ENCODE data around the gene EGFL7.
A peak's percentile ranks its signal among the peaks of the same experiment; 100 is the strongest.

Gene EGFL7

GRCh38 chr9:136643596-136644342, 18.9 kb upstream of the EGFL7 start:
- H3K27me3 ChIP-seq (replicated peaks; ENCODE audit: control insufficient read depth, insufficient read depth, low read length): no peaks in the 10 kb centered on the region; the same call in 1 of the 2 replicates
- H3K36me3 ChIP-seq (ENCODE audit: control insufficient read depth, insufficient read depth, low read length): no peaks in the 10 kb centered on the region
- TF ChIP-seq CTCF (IDR thresholded peaks at IDR 0.05; ENCODE audit: insufficient read depth, low read length, poor library complexity, severe bottlenecking): no peak
- H3K4me3 ChIP-seq (replicated peaks; ENCODE audit: low read depth, low read length): no peak overlapping the region
- DNase-seq (ENCODE audit: extremely low read depth, insufficient read length): no peak

GRCh38 chr9:136644343-136644592, 18.4 kb upstream of the EGFL7 start:
- Histone ChIP-seq H3K4me3 (replicated peaks; ENCODE audit: low read depth, low read length) (no peak overlapping the region), H3K27me3 (replicated peaks; ENCODE audit: control insufficient read depth, insufficient read depth, low read length) (no peaks in the 10 kb centered on the region; the same call in 1 of the 2 replicates), H3K36me3 (ENCODE audit: control insufficient read depth, insufficient read depth, low read length) (no peaks in the 10 kb centered on the region)
- DNase-seq (ENCODE audit: extremely low read depth, insufficient read length): no peak
- no peak for TF ChIP-seq CTCF (IDR thresholded peaks at IDR 0.05; ENCODE audit: insufficient read depth, low read length, poor library complexity, severe bottlenecking)

- H3K4me3 ChIP-seq (replicated peaks; ENCODE audit: low read depth, low read length): no peak overlapping the region
- H3K27me3 ChIP-seq (replicated peaks; ENCODE audit: control insufficient read depth, insufficient read depth, low read length): no peaks in the 10 kb centered on the region; the same call in 1 of the 2 replicates
- peak; percentile 86 for TF ChIP-seq CTCF (IDR thresholded peaks at IDR 0.05; ENCODE audit: insufficient read depth, low read length, poor library complexity, severe bottlenecking)
- peak; percentile 61 for DNase-seq (ENCODE audit: extremely low read depth, insufficient read length)
- no peaks in the 10 kb centered on the region for H3K36me3 ChIP-seq (ENCODE audit: control insufficient read depth, insufficient read depth, low read length)
Observed at GRCh38 chr9:136644593-136645351, 17.9 kb upstream of the EGFL7 start.

- no peak for TF ChIP-seq CTCF (IDR thresholded peaks at IDR 0.05; ENCODE audit: insufficient read depth, low read length, poor library complexity, severe bottlenecking)
- H3K27me3 ChIP-seq (replicated peaks; ENCODE audit: control insufficient read depth, insufficient read depth, low read length): no peaks in the 10 kb centered on the region; the same call in 1 of the 2 replicates
- no peak overlapping the region for H3K4me3 ChIP-seq (replicated peaks; ENCODE audit: low read depth, low read length)
- DNase-seq (ENCODE audit: extremely low read depth, insufficient read length): no peak
- H3K36me3 ChIP-seq (ENCODE audit: control insufficient read depth, insufficient read depth, low read length): no peaks in the 10 kb centered on the region
Observed at GRCh38 chr9:136645352-136645902, 17.3 kb upstream of the EGFL7 start.

- Histone ChIP-seq H3K27me3 (replicated peaks; ENCODE audit: control insufficient read depth, insufficient read depth, low read length) (no peaks in the 10 kb centered on the region; the same call in 1 of the 2 replicates), H3K36me3 (ENCODE audit: control insufficient read depth, insufficient read depth, low read length) (no peaks in the 10 kb centered on the region), H3K4me3 (replicated peaks; ENCODE audit: low read depth, low read length) (no peak overlapping the region)
- no peak for DNase-seq (ENCODE audit: extremely low read depth, insufficient read length)
- TF ChIP-seq CTCF (IDR thresholded peaks at IDR 0.05; ENCODE audit: insufficient read depth, low read length, poor library complexity, severe bottlenecking): no peak
Observed at GRCh38 chr9:136645903-136646754, 16.6 kb upstream of the EGFL7 start.
